SK-N-SH treated with all-trans-retinoic acid at 6 μM for 48 hours (cell line): ENCODE data around the gene NPAS3.

Source experiments
- ATAC-seq: fragments of 200-7000 bp; cut with Tn5 transposase; 3 replicates; pipeline ENCODE4 v1.9.1; 2020; ENCODE audit warnings: mild to moderate bottlenecking, moderate library complexity
- ARNTL ChIP-seq: fragments of 450-650 bp; formaldehyde crosslinking; IDR thresholded peaks from 2 replicates; pipeline ENCODE4 v1.5.0; 2020; ENCODE audit warnings: low read depth, mild to moderate bottlenecking, moderate library complexity, borderline replicate concordance
- BACH2 ChIP-seq: fragments of 250-450 bp; sonication (Bioruptor Pico); IDR thresholded peaks from 2 replicates; pipeline ENCODE4 v1.9.0; 2021; ENCODE audit warnings: mild to moderate bottlenecking, borderline replicate concordance
- ESRRG ChIP-seq: fragments of 250-450 bp; sonication (Bioruptor Pico); IDR thresholded peaks from 2 replicates; pipeline ENCODE4 v1.6.1; 2021; ENCODE audit warnings: mild to moderate bottlenecking
- GLIS3 ChIP-seq: fragments of 250-450 bp; sonication (Bioruptor Pico); IDR thresholded peaks from 2 replicates; pipeline ENCODE4 v1.5.0; 2020; ENCODE audit warnings: mild to moderate bottlenecking, moderate library complexity
- ISL1 ChIP-seq: fragments of 250-450 bp; sonication (Bioruptor Pico); IDR thresholded peaks from 2 replicates; pipeline ENCODE4 v2.1.2; 2022; ENCODE audit warnings: mild to moderate bottlenecking, moderate library complexity
- OSR1 ChIP-seq: fragments of 250-450 bp; sonication (Bioruptor Pico); IDR thresholded peaks from 2 replicates; pipeline ENCODE4 v1.8.0; 2022; ENCODE audit warnings: moderate library complexity, mild to moderate bottlenecking, inconsistent platforms
- POU6F1 ChIP-seq: fragments of 250-450 bp; sonication (Bioruptor Pico); IDR thresholded peaks from 2 replicates; pipeline ENCODE4 v1.8.0; 2021; ENCODE audit warnings: low read depth, mild to moderate bottlenecking, moderate library complexity, borderline replicate concordance
- PPARA ChIP-seq: fragments of 250-450 bp; sonication (Bioruptor Pico); IDR thresholded peaks from 2 replicates; pipeline ENCODE4 v1.5.0; 2020; ENCODE audit warnings: mild to moderate bottlenecking, borderline replicate concordance
- RARB ChIP-seq: fragments of 250-450 bp; sonication (Bioruptor Pico); IDR thresholded peaks from 2 replicates; pipeline ENCODE4 v1.8.0; 2021; ENCODE audit warnings: mild to moderate bottlenecking, moderate library complexity
- TCF4 ChIP-seq: fragments of 250-450 bp; sonication (Bioruptor Pico); IDR thresholded peaks from 2 replicates; pipeline ENCODE4 v1.8.0; 2021; ENCODE audit warnings: mild to moderate bottlenecking, moderate library complexity, borderline replicate concordance
- TOX ChIP-seq: fragments of 250-450 bp; sonication (Bioruptor Pico); IDR thresholded peaks from 2 replicates; pipeline ENCODE4 v1.8.0; 2021; ENCODE audit warnings: mild to moderate bottlenecking, moderate library complexity, borderline replicate concordance
- ZC3H10 ChIP-seq: fragments of 250-450 bp; sonication (Bioruptor Pico); IDR thresholded peaks from 2 replicates; pipeline ENCODE4 v1.5.1; 2021; ENCODE audit warnings: mild to moderate bottlenecking, moderate library complexity
- ZFP3 ChIP-seq: fragments of 250-450 bp; sonication (Bioruptor Pico); IDR thresholded peaks from 2 replicates; pipeline ENCODE4 v1.5.0; 2020; ENCODE audit warnings: mild to moderate bottlenecking, moderate library complexity
- ZFP30 ChIP-seq: fragments of 450-650 bp; formaldehyde crosslinking; IDR thresholded peaks from 2 replicates; pipeline ENCODE4 v1.5.0; 2022; ENCODE audit warnings: mild to moderate bottlenecking, moderate library complexity
- ZNF70 ChIP-seq: fragments of 450-650 bp; formaldehyde crosslinking; IDR thresholded peaks from 2 replicates; pipeline ENCODE4 v1.5.0; 2020; ENCODE audit warnings: mild to moderate bottlenecking, moderate library complexity
- ZNF8 ChIP-seq: fragments of 450-650 bp; formaldehyde crosslinking; IDR thresholded peaks from 2 replicates; pipeline ENCODE4 v1.5.0; 2020; ENCODE audit warnings: mild to moderate bottlenecking, moderate library complexity
- TF ChIP-seq, protein P1 (sequence below): fragments of 250-450 bp; sonication (Bioruptor Pico); IDR thresholded peaks from 2 replicates; pipeline ENCODE4 v1.5.0; 2020; ENCODE audit warnings: mild to moderate bottlenecking, moderate library complexity
- TF ChIP-seq, protein P2 (sequence below): fragments of 250-450 bp; sonication (Bioruptor Pico); IDR thresholded peaks from 2 replicates; pipeline ENCODE4 v1.8.0; 2020; ENCODE audit warnings: mild to moderate bottlenecking, moderate library complexity, borderline replicate concordance
- TF ChIP-seq, protein P3 (sequence below): fragments of 250-450 bp; sonication (Bioruptor Pico); IDR thresholded peaks from 2 replicates; pipeline ENCODE4 v1.5.1; 2020; ENCODE audit warnings: low read depth, mild to moderate bottlenecking, moderate library complexity

The NPAS3 gene

GRCh38 chr14:33686218-33686617, 747.5 kb downstream of the NPAS3 start (continued):
- no peak for TF ChIP-seq PPARA
- TF ChIP-seq GLIS3 (CRISPR knock-in tag), result no peak
- TF ChIP-seq, protein P1, sequence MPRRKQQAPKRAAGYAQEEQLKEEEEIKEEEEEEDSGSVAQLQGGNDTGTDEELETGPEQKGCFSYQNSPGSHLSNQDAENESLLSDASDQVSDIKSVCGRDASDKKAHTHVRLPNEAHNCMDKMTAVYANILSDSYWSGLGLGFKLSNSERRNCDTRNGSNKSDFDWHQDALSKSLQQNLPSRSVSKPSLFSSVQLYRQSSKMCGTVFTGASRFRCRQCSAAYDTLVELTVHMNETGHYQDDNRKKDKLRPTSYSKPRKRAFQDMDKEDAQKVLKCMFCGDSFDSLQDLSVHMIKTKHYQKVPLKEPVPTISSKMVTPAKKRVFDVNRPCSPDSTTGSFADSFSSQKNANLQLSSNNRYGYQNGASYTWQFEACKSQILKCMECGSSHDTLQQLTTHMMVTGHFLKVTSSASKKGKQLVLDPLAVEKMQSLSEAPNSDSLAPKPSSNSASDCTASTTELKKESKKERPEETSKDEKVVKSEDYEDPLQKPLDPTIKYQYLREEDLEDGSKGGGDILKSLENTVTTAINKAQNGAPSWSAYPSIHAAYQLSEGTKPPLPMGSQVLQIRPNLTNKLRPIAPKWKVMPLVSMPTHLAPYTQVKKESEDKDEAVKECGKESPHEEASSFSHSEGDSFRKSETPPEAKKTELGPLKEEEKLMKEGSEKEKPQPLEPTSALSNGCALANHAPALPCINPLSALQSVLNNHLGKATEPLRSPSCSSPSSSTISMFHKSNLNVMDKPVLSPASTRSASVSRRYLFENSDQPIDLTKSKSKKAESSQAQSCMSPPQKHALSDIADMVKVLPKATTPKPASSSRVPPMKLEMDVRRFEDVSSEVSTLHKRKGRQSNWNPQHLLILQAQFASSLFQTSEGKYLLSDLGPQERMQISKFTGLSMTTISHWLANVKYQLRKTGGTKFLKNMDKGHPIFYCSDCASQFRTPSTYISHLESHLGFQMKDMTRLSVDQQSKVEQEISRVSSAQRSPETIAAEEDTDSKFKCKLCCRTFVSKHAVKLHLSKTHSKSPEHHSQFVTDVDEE (CRISPR knock-in tag), result no peak

DNA sequence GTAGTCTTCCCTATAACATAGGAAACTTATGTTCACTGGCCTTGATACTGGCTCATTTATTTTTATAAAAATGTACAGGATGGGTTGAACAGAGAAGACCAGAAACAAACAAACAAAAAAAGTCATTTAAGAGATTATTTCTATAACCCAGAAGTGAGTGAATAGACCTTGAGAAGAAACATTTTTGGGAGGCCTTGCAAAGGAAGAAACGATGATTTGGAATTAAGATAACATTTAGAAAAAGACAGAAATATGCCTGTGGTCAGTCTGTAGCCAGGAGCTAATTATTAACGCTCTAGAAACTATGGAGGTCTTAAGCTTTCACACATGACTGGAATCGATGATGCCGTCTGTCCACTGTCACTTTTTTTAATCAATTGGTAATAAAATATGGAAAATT, 748.2 kb downstream of the NPAS3 start:
- TF ChIP-seq OSR1 (no peak), PPARA (no peak), ZFP30 (CRISPR knock-in tag) (no peak), ZC3H10 (CRISPR knock-in tag) (no peak), ESRRG (CRISPR knock-in tag) (no peak), ISL1 (no peak), ARNTL (CRISPR knock-in tag) (no peak), ZNF70 (CRISPR knock-in tag) (no peak), TOX (CRISPR knock-in tag) (no peak), TCF4 (no peak), ZFP3 (no peak), ZNF8 (CRISPR knock-in tag) (no peak), RARB (CRISPR knock-in tag) (no peak), GLIS3 (CRISPR knock-in tag) (no peak), POU6F1 (CRISPR knock-in tag) (no peak)
- TF ChIP-seq, protein P2, sequence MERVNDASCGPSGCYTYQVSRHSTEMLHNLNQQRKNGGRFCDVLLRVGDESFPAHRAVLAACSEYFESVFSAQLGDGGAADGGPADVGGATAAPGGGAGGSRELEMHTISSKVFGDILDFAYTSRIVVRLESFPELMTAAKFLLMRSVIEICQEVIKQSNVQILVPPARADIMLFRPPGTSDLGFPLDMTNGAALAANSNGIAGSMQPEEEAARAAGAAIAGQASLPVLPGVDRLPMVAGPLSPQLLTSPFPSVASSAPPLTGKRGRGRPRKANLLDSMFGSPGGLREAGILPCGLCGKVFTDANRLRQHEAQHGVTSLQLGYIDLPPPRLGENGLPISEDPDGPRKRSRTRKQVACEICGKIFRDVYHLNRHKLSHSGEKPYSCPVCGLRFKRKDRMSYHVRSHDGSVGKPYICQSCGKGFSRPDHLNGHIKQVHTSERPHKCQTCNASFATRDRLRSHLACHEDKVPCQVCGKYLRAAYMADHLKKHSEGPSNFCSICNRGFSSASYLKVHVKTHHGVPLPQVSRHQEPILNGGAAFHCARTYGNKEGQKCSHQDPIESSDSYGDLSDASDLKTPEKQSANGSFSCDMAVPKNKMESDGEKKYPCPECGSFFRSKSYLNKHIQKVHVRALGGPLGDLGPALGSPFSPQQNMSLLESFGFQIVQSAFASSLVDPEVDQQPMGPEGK (CRISPR knock-in tag), result no peak
- TF ChIP-seq, protein P3, sequence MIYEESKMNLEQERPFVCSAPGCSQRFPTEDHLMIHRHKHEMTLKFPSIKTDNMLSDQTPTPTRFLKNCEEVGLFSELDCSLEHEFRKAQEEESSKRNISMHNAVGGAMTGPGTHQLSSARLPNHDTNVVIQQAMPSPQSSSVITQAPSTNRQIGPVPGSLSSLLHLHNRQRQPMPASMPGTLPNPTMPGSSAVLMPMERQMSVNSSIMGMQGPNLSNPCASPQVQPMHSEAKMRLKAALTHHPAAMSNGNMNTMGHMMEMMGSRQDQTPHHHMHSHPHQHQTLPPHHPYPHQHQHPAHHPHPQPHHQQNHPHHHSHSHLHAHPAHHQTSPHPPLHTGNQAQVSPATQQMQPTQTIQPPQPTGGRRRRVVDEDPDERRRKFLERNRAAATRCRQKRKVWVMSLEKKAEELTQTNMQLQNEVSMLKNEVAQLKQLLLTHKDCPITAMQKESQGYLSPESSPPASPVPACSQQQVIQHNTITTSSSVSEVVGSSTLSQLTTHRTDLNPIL (CRISPR knock-in tag), result no peak
- TF ChIP-seq, protein P1 (CRISPR knock-in tag), result no peak
- ATAC-seq, result no peak

GRCh38 chr14:33689680-33690079, 751.0 kb downstream of the NPAS3 start:
- ATAC-seq, result no peak
- TF ChIP-seq BACH2 (no peak), OSR1 (no peak), POU6F1 (CRISPR knock-in tag) (no peak), ZC3H10 (CRISPR knock-in tag) (no peak), RARB (CRISPR knock-in tag) (no peak), ESRRG (CRISPR knock-in tag) (no peak), ISL1 (no peak)
- TF ChIP-seq, protein P1 (CRISPR knock-in tag), result no peak
- TF ChIP-seq, protein P3 (CRISPR knock-in tag), result no peak
